GM21737 (cell line): ENCODE measurements around the gene LYPLA2.

ENCODE experiments used
- ATAC-seq: cut with Tn5 transposase; IDR thresholded peaks from one replicate; pipeline ENCODE4 v1.9.1; 2021; ENCODE audit warnings: mild to moderate bottlenecking, moderate library complexity; ENCODE audit not compliant: unreplicated experiment

LYPLA2 gene

GRCh38 chr1:23790696-23791515 lies at the start of gene LYPLA2:
LYPLA2 (plus strand) TSS chr1:23791145; CDS start chr1:23792683, 1,538 bp downstream.
- ATAC-seq, result no peak

- ATAC-seq, result no peak
Measured at GRCh38 chr1:23741609-23742008, 49.3 kb upstream of the LYPLA2 start.

- no peak for ATAC-seq
Measured at GRCh38 chr1:23742670-23743286, 48.2 kb upstream of the LYPLA2 start.

GRCh38 chr1:23743287-23744152 lies 47.4 kb upstream of the LYPLA2 start, which contains the start of gene ELOA:
ELOA (plus strand) TSS chr1:23743471; CDS start chr1:23743504, 33 bp downstream.
- ATAC-seq, result peak; percentile 66

GRCh38 chr1:23745515-23745914 lies 45.4 kb upstream of the LYPLA2 start:
- ATAC-seq, result no peak

GRCh38 chr1:23748016-23748415 lies 42.9 kb upstream of the LYPLA2 start:
- ATAC-seq, result no peak

GRCh38 chr1:23751050-23751814 lies 39.7 kb upstream of the LYPLA2 start:
- no peak for ATAC-seq

- ATAC-seq, result no peak
Measured at GRCh38 chr1:23751815-23752200, 39.1 kb upstream of the LYPLA2 start.

- no peak for ATAC-seq
Measured at GRCh38 chr1:23752909-23753308, 38.0 kb upstream of the LYPLA2 start.

GRCh38 chr1:23756676-23757075 lies 34.3 kb upstream of the LYPLA2 start:
- ATAC-seq, result no peak

- no peak for ATAC-seq
Measured at GRCh38 chr1:23757812-23758211, 33.1 kb upstream of the LYPLA2 start.

- ATAC-seq, result no peak
Measured at GRCh38 chr1:23759277-23759676, 31.7 kb upstream of the LYPLA2 start.

GRCh38 chr1:23763041-23763577 lies 27.8 kb upstream of the LYPLA2 start:
- ATAC-seq, result no peak

GRCh38 chr1:23768733-23769132 lies 22.2 kb upstream of the LYPLA2 start:
- no peak for ATAC-seq

- no peak for ATAC-seq
Measured at GRCh38 chr1:23772049-23772853, 18.7 kb upstream of the LYPLA2 start.

GRCh38 chr1:23772854-23773242 lies 18.1 kb upstream of the LYPLA2 start:
- no peak for ATAC-seq

GRCh38 chr1:23774174-23774880 lies 16.6 kb upstream of the LYPLA2 start:
- ATAC-seq, result no peak

- no peak for ATAC-seq
Measured at GRCh38 chr1:23776217-23776616, 14.7 kb upstream of the LYPLA2 start.
